C4-2B (cell line): ENCODE results near the gene CIAO2B.

Experiments used
- ZFX ChIP-seq: fragments of 450-650 bp; IDR thresholded peaks from 2 replicates; pipeline ENCODE4 v1.6.1; 2017
- TF ChIP-seq, protein P1 (sequence below): fragments of 450-650 bp; conservative IDR thresholded peaks from 2 replicates; pipeline ENCODE4 v1.5.1; 2017; ENCODE audit warnings: mild to moderate bottlenecking

DNA sequence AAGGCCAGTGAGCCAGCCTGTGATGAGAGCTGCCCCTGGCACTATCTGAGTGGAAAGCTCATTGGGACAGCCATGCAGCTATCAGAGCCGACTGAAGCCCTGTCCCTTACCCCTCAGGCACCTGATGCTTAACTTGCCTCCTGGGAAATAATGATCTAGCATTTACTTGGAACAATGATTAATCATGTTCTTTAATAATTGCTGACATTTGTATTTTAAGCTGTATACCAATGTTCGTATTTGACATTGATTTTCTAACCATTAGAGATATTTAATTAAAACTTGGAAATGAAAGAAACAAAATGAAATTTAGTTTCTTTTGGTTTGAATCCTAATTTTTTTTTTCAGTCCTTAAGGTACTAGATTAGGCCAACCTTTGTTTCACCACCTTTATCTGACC lies 43.4 kb downstream of the CIAO2B start:
- TF ChIP-seq, protein P1, sequence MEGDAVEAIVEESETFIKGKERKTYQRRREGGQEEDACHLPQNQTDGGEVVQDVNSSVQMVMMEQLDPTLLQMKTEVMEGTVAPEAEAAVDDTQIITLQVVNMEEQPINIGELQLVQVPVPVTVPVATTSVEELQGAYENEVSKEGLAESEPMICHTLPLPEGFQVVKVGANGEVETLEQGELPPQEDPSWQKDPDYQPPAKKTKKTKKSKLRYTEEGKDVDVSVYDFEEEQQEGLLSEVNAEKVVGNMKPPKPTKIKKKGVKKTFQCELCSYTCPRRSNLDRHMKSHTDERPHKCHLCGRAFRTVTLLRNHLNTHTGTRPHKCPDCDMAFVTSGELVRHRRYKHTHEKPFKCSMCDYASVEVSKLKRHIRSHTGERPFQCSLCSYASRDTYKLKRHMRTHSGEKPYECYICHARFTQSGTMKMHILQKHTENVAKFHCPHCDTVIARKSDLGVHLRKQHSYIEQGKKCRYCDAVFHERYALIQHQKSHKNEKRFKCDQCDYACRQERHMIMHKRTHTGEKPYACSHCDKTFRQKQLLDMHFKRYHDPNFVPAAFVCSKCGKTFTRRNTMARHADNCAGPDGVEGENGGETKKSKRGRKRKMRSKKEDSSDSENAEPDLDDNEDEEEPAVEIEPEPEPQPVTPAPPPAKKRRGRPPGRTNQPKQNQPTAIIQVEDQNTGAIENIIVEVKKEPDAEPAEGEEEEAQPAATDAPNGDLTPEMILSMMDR = no peak
- TF ChIP-seq ZFX = no peak
